Small intestine (tissue), 7 donors: ENCODE measurements around the gene GMIP. TPM values are rescaled to one million over a fixed set of nuclear protein-coding genes. Genes with fewer than 3 reads are reported as not detected.
"Not testable (repeated sequence)": the region's sequence is repeated elsewhere in the genome, so short reads cannot be mapped to it uniquely, and the experiment has no call there.

Experiments
- DNase-seq, 2 donors: peaks; one replicate each; pipeline versions ENCODE4 v3.0.0 to v3.0.0-alpha.2; 2013
- FAIRE-seq: peaks from 2 replicates; lab custom pipeline; 2012; peaks lifted over from hg19 to GRCh38; lab: Jason Lieb, UNC
- H3K27ac ChIP-seq, 3 donors: one replicate each; pipeline ENCODE4 v1.5.1; 2013; ENCODE audit warnings: low read length in 2 of 3, mild to moderate bottlenecking in 2 of 3, control low read depth in 1 of 3, inconsistent platforms in 1 of 3, low read depth in 1 of 3, moderate library complexity in 1 of 3
- H3K27me3 ChIP-seq, 3 donors: one replicate each; pipeline ENCODE4 v1.6.1; 2013; ENCODE audit warnings: low read length in 3 of 3, inconsistent platforms in 1 of 3; ENCODE audit not compliant: control insufficient read depth in 3 of 3, insufficient read depth in 3 of 3
- H3K36me3 ChIP-seq, 3 donors: one replicate each; pipeline ENCODE4 v1.6.1; 2013; ENCODE audit warnings: low read length in 3 of 3, inconsistent platforms in 1 of 3, low read depth in 1 of 3, mild to moderate bottlenecking in 1 of 3, moderate library complexity in 1 of 3; ENCODE audit not compliant: control insufficient read depth in 3 of 3, insufficient read depth in 2 of 3
- H3K4me1 ChIP-seq, 3 donors: one replicate each; pipeline ENCODE4 v1.6.1; 2013; ENCODE audit warnings: low read length in 2 of 3, inconsistent platforms in 1 of 3, low read depth in 1 of 3, mild to moderate bottlenecking in 1 of 3, moderate library complexity in 1 of 3; ENCODE audit not compliant: control insufficient read depth in 3 of 3, insufficient read depth in 2 of 3
- H3K4me3 ChIP-seq, 3 donors: one replicate each; pipeline ENCODE4 v1.5.1; 2013; ENCODE audit warnings: low read length in 3 of 3, control low read depth in 1 of 3, inconsistent platforms in 1 of 3, low read depth in 1 of 3, mild to moderate bottlenecking in 1 of 3, moderate library complexity in 1 of 3
- H3K9me3 ChIP-seq, 2 donors: one replicate each; pipeline ENCODE4 v1.6.1; 2013; ENCODE audit warnings: low read depth in 1 of 2, low read length in 1 of 2; ENCODE audit not compliant: control insufficient read depth in 2 of 2, insufficient read depth in 1 of 2
- WGBS, 3 donors: extraction: QIAGEN DNeasy Blood & Tissue Kit; methylation state at CpG; one replicate each; pipeline ENCODE4 v1.1.7; 2013; 5-methylcytosine and 5-hydroxymethylcytosine counted together
- polyA plus RNA-seq, 4 donors: library from polyadenylated mRNA; stranded (reverse) in 3 of 4; unstranded in 1 of 4; fragments of 200-250 nt in 3 of 4; fragments of 120-200 nt in 1 of 4; gene quantifications; one replicate each; pipeline versions ENCODE4 v1.2.1 to v1.2.3, GENCODE V29; 2013
- donor health status: healthy with polysubstance abuse.
- donor health status: control.
- donor health status: control.
- donor health status: Bipolar disorder and iron deficiency.
- donor health status: healthy.

GMIP gene
- polyA plus RNA-seq, 4 donors = 8.3 to 15.1 (median 12.5) TPM

DNA sequence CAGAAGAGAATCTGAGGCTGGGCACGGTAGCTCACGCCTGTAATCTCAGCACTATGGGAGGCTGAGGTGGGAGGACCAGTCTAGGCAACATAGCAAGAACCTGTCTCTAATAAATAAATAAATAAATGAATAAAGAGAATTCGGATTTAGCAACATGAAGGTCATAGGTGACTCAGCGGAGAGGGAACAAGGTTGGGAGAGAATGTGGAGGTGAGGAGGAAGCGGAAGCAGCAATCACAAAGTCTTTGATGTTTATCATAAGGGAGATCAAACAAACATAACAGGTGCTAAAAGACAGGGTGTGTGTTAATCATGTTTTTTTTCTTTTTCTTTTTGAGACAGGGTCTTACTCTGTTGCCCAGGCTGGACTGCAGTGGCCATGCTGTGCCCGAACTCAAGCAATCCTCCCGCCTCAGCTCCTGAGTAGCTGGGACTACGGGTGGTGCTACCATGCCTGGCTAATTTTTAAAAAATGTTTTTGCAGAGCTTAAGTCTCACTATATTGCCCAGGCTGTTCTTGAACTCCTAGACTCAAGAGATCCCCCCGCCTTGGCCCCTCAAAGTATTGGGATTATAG, 41.2 kb downstream of the GMIP start:
- Histone ChIP-seq H3K27me3 (no peaks in the 10 kb centered on the region), H3K36me3 (no peaks in the 10 kb centered on the region), H3K4me1 (peaks cover 0 to 5% (median 3%) of the 10 kb centered on the region in 3 donors), H3K9me3 (no peaks in the 10 kb centered on the region), H3K4me3 (no peak overlapping the region), H3K27ac (peak overlapping the region in 1 of 3 donors; percentile 61)
- FAIRE-seq = no peak
- DNase-seq = peak in 1 of 2 donors; percentile 77
- WGBS, 3 donors = 19 to 56% (median 43%) methylated on average over 9 of the region's 9 CpGs

DNA sequence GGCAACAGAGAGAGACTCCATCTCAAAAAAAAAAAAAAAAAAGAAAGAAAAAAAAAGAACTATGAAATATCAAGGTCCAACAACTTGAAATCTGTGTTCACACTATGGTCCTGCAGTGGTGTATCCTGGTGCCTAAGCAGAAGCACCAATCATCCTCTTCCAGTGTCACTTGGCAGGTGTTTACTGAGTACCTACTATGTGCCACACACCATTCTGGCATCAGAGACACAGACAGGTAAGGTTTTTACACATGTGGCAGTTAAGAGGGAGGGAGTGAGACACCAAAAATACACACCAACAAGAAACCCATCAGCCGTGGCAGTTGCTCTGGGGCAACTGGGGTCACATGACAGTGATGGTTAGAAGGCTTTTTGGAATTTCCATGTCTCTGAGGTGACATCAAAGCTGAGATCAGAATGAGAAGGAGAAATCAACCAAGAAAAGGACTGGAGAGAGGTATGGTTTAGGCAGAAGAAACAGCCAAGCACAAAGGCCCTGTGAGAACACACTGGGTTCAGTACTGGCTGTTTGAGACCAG, 42.6 kb downstream of the GMIP start:
- DNase-seq (no peak), FAIRE-seq (no peak)
- no peak overlapping the region for H3K4me3 ChIP-seq
- no peak overlapping the region for H3K27ac ChIP-seq
- H3K36me3 ChIP-seq = no peaks in the 10 kb centered on the region
- peaks cover 0 to 3% (median 0%) of the 10 kb centered on the region in 3 donors for H3K4me1 ChIP-seq
- 67 to 86% (median 72%) methylated on average over 1 of the region's 1 CpG for WGBS, 3 donors
- H3K9me3 ChIP-seq = no peaks in the 10 kb centered on the region
- H3K27me3 ChIP-seq = no peaks in the 10 kb centered on the region

DNA sequence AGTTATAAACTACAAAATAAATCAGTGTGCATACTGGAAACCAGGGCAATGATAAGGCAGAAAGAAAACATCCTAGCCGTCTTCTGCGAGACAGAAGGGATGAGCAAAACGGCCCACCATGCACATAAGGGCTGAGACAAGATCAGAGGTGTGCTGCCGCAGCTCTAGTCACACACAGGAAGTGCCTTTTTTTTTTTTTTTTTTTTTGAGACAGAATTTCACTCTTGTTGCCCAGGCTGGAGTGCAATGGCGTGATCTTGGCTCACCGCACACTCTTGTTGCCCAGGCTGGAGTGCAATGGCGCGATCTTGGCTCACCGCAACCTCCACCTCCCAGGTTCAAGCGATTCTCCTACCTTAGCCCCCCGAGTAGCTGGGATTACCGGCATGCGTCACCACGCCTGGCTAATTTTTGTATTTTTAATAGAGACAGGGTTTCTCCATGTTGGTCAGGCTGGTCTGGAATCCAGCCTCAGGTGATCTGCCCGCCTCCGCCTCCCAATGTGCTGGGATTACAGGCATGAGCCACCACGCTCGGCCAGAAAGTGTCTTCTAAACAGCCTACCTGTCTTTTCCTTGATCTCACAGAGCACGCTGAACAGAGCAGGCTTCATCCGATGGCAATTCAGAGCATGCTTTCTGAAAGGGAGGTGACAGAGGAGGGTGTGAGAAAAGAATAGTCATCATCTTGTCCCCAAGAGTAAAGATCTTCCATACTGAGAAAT, 44.6 kb downstream of the GMIP start:
- not testable (repeated sequence) for H3K4me3 ChIP-seq, H3K9me3 ChIP-seq, FAIRE-seq, H3K36me3 ChIP-seq, H3K27me3 ChIP-seq, H3K4me1 ChIP-seq, DNase-seq
- H3K27ac ChIP-seq = peak overlapping the region in 2 of 3 donors; percentile 25 to 84
- WGBS, 3 donors = 70 to 89% (median 88%) methylated on average over 19 to 20 of the region's 20 CpGs

DNA sequence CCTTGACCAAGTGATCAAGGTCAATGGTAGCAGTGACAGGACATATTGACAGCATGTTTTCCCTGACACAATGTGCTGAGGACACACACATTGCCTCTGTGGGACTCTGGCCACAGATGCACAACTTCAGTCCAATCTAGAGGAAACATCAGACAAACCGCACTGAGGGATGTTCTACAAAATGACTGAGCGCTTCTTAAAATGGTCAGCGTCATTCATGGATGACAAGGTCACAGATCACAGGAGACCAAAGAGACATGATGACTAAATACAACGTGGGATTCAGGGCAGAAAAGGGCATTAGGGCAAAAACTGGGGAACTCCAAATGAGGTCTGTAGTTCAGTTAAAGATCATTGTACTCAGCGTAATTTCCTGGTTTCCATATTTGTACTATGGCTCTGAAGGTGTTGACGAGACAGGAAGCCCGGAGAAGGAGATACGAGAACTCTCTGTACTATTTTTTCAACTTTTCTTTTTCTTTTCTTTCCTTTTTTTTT, 45.6 kb downstream of the GMIP start:
- Histone ChIP-seq H3K9me3 (no peaks in the 10 kb centered on the region), H3K36me3 (no peaks in the 10 kb centered on the region), H3K4me3 (no peak overlapping the region), H3K4me1 (peaks cover 0 to 3% (median 0%) of the 10 kb centered on the region in 3 donors), H3K27me3 (no peaks in the 10 kb centered on the region), H3K27ac (peak overlapping the region in 2 of 3 donors; percentile 62 to 72)
- FAIRE-seq = no peak
- WGBS, 3 donors = 64 to 77% (median 70%) methylated on average over 8 of the region's 8 CpGs
- peak in 1 of 2 donors; percentile 54 for DNase-seq

DNA sequence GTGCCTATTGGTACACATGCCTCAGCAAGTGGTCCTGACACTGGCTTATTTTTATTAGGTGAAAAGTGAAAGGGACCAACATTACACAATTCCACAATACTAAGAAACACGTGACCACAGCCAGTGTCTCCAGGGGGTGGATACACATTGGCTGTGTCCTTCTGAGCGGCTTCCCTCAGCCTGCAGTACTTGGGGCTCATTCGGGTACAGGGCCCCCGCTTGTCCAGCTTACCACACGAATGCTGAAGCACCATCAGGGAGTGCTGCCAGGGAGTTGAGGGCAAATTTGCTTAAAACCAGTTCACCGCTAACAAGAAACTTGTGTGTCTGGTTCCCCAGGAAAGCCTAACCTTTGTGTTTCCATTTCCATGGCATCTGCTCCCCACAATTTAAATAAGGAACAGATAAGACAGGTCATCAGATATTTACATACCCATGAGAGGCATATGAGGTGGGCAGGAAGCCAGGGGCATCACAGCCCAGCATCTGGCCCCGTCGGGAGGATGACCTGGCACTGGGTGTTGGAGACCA, 48.2 kb downstream of the GMIP start:
- FAIRE-seq = no peak
- Histone ChIP-seq H3K4me3 (no peak overlapping the region), H3K27me3 (no peaks in the 10 kb centered on the region), H3K36me3 (no peaks in the 10 kb centered on the region), H3K27ac (peak overlapping the region in 1 of 3 donors; percentile 3), H3K9me3 (no peaks in the 10 kb centered on the region), H3K4me1 (peaks cover 0 to 6% (median 2%) of the 10 kb centered on the region in 3 donors)
- WGBS, 3 donors = 15 to 52% (median 30%) methylated on average over 7 to 8 of the region's 8 CpGs
- peak; percentile 28 to 31 for DNase-seq

DNA sequence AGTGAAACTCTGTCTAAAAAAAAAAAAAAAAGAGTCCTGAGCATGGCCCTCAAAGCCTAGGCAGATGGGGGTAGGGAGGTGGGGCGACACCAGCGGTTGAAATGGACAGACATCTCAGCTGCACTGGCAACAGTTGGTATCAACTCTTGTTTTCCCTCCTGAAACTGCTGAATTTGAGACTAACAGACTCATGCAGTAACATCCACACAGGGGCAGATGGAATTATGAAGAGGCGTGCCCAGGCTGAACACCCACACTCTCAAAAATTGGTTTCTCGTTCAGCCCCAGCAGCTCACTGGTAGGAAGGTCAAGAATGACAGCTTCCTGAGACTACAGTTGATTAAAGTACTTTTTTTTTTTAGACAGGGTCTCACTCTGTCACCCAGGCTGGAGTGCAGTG, 49.1 kb downstream of the GMIP start:
- Histone ChIP-seq H3K27ac (peak overlapping the region in 1 of 3 donors; percentile 34), H3K4me3 (no peak overlapping the region), H3K4me1 (peaks cover 0 to 6% (median 2%) of the 10 kb centered on the region in 3 donors), H3K36me3 (no peaks in the 10 kb centered on the region), H3K27me3 (no peaks in the 10 kb centered on the region), H3K9me3 (no peaks in the 10 kb centered on the region)
- no peak for FAIRE-seq
- DNase-seq = no peak
- WGBS, 3 donors = 87 to 97% (median 97%) methylated on average over 4 of the region's 4 CpGs

DNA sequence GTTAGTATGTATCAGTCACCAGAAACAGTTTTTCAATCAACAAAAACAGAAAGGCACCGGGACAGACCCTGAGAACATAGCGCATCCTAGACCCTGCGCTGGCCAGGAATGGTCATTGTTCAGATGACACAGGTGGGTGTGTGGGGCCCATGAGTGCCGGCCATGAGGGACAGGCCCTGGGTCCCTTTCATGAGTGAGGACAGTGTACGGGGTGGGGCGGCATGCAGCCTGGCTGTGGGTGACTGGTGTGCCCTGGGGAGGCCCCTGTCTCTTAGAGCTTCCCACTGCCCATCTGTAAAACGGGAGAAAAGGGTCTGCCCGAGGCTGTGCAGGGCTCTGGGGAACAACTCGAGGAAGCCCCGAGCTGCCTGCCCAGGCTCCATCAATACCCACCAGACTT, 50.8 kb downstream of the GMIP start:
- no peak overlapping the region for H3K4me3 ChIP-seq
- no peak for DNase-seq
- no peaks in the 10 kb centered on the region for H3K9me3 ChIP-seq
- H3K36me3 ChIP-seq = no peaks in the 10 kb centered on the region
- peaks cover 0 to 6% (median 2%) of the 10 kb centered on the region in 3 donors for H3K4me1 ChIP-seq
- no peak for FAIRE-seq
- no peaks in the 10 kb centered on the region for H3K27me3 ChIP-seq
- no peak overlapping the region for H3K27ac ChIP-seq
- WGBS, 3 donors = 93 to 97% (median 96%) methylated on average over 10 of the region's 10 CpGs

DNA sequence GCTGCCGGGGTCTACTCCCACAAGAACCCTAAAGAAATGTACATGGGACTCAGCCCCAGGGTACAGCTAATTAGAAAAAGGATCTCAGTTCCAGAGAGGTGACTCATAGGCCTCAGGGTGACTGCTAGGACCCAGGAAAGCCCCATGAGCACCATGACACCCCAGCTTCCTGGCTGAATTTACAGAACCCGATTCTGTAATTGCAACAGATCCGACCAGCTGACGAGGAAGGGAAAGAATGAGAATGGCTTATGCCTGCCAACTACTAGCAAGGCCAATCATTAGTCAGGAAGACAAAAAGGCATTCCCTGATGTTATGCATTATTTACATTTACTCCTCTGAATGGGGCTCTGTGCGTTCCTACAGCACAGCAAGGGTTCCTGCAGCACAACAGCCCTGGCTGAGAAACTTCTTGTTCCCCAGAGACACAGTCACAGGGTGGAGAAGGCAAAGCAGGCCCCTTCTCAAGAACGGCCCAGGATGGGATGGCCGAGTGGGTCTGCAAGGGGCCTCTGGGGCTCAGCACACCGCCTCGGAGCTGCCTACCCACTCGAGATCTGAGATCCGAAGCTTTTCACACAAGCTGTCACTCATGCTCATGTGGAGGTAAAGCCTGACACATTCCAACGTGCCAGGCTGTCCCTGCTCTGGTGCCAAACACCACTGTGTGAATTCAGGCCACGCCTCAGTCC, 52.2 kb downstream of the GMIP start:
- FAIRE-seq (no peak), DNase-seq (peak; percentile 41 to 56)
- H3K4me3 ChIP-seq = no peak overlapping the region
- H3K36me3 ChIP-seq = no peaks in the 10 kb centered on the region
- peaks cover 0 to 6% (median 2%) of the 10 kb centered on the region in 3 donors for H3K4me1 ChIP-seq
- H3K27ac ChIP-seq = peak overlapping the region; percentile 9 to 83 (median 18)
- 48 to 57% (median 55%) methylated on average over 13 of the region's 13 CpGs for WGBS, 3 donors
- H3K9me3 ChIP-seq = no peaks in the 10 kb centered on the region
- H3K27me3 ChIP-seq = no peaks in the 10 kb centered on the region
